ENCODE results near the gene S100A9. TPM values are rescaled to one million over a fixed set of nuclear protein-coding genes. Genes with fewer than 3 reads are reported as not detected.
A peak's percentile ranks its signal among the peaks of the same experiment; 100 is the strongest.
"Not testable (repeated sequence)": the region's sequence is repeated elsewhere in the genome, so short reads cannot be mapped to it uniquely, and the experiment has no call there.

The S100A9 gene
- total RNA-seq, 1 experiment from 2014 or later, result not detected

DNA sequence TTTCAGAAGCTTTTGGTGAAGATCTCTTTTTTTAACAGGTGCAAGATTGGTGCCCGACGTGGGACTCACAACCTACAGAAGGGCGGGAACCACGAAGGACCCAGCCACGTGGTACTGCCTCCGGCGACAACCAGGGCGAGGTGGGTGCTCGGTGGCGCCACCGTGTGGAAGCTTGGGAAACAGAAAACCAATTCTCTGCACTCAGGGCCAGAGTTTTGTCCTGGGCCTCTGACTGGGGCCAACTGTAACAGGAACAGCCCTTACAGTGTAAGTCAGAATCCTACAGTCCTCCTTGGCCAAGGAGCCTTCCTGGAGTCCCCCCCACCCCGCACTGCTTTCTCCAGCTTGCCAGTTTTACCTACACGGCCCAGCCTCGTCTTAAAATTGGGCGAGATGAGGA lies 47.1 kb downstream of the S100A9 start:
- H4K91ac ChIP-seq (ENCODE audit: insufficient read length, low read depth, low read length), result no peak overlapping the region
- H2BK15ac ChIP-seq (ENCODE audit: low read depth, low read length), result no peak overlapping the region
- H4K5ac ChIP-seq (ENCODE audit: insufficient read length, low read depth, low read length), result no peak overlapping the region
- H2AFZ ChIP-seq (ENCODE audit: low read length), result no peak overlapping the region
- Mint-ChIP-seq H3K4me3 (no peak overlapping the region), H3K36me3 (ENCODE audit: insufficient read depth in 1 of 3, low read depth in 3 of 3) (peaks cover 0 to 3% (median 0%) of the 10 kb centered on the region in 3 experiments; a peak in 3 of 7 replicates), H3K9me3 (peaks cover 6 to 7% of the 10 kb centered on the region in 2 experiments), H3K27ac (no peak overlapping the region), H3K4me1 (peaks cover 7 to 24% of the 10 kb centered on the region in 2 experiments; a peak in 3 of 4 replicates), H3K27me3 (ENCODE audit: low read depth) (peaks cover 41% of the 10 kb centered on the region)
- H4K20me1 ChIP-seq (ENCODE audit: control insufficient read depth, insufficient read depth, insufficient read length), result no peaks in the 10 kb centered on the region
- no peak overlapping the region for H3K4me2 ChIP-seq (ENCODE audit: insufficient read depth, insufficient read length, low read length)
- H3K9me3 ChIP-seq (ENCODE audit: control insufficient read depth, low read depth, low read length), result no peaks in the 10 kb centered on the region
- no peak overlapping the region for H2BK20ac ChIP-seq (ENCODE audit: low read depth, low read length, poor library complexity, severe bottlenecking)
- no peak overlapping the region for H3K18ac ChIP-seq (ENCODE audit: insufficient read length, low read depth, low read length)
- H3K4ac ChIP-seq (ENCODE audit: low read depth, low read length), result no peak overlapping the region
- no peak overlapping the region for H4K8ac ChIP-seq (replicated peaks; ENCODE audit: insufficient read length, low read depth, low read length)
- no peaks in the 10 kb centered on the region for H3K79me1 ChIP-seq (ENCODE audit: insufficient read depth, low read depth, low read length, poor library complexity, severe bottlenecking)
- no peaks in the 10 kb centered on the region for H3K79me2 ChIP-seq (ENCODE audit: insufficient read depth, low read length)
- no peak overlapping the region for H3T11ph ChIP-seq (ENCODE audit: low read length)
- H2BK12ac ChIP-seq (ENCODE audit: insufficient read length, low read depth, low read length), result no peak overlapping the region
- no peak overlapping the region for H3K23ac ChIP-seq (ENCODE audit: insufficient read length, low read depth, low read length)
- H3K9ac ChIP-seq (ENCODE audit: extremely low read depth, insufficient read length, low read length), result no peak overlapping the region
- H2BK120ac ChIP-seq (ENCODE audit: low read depth, low read length, poor library complexity, severe bottlenecking), result no peak overlapping the region
- H3K4me1 ChIP-seq (ENCODE audit: insufficient read depth, low read length), result peaks cover 3% of the 10 kb centered on the region; the same call in 1 of the 2 replicates
- H2BK5ac ChIP-seq (ENCODE audit: insufficient read length, low read length), result no peak overlapping the region
- no peak overlapping the region for H3K27ac ChIP-seq (ENCODE audit: insufficient read length, low read depth, low read length)
- WGBS (ENCODE audit: extremely low coverage, insufficient read length, low lambda C conversion rate), result no CpG with 5 or more reads among the region's 15 CpGs
- no peak overlapping the region for H3K56ac ChIP-seq (ENCODE audit: insufficient read length, low read depth, low read length)
- TF ChIP-seq, protein P1, sequence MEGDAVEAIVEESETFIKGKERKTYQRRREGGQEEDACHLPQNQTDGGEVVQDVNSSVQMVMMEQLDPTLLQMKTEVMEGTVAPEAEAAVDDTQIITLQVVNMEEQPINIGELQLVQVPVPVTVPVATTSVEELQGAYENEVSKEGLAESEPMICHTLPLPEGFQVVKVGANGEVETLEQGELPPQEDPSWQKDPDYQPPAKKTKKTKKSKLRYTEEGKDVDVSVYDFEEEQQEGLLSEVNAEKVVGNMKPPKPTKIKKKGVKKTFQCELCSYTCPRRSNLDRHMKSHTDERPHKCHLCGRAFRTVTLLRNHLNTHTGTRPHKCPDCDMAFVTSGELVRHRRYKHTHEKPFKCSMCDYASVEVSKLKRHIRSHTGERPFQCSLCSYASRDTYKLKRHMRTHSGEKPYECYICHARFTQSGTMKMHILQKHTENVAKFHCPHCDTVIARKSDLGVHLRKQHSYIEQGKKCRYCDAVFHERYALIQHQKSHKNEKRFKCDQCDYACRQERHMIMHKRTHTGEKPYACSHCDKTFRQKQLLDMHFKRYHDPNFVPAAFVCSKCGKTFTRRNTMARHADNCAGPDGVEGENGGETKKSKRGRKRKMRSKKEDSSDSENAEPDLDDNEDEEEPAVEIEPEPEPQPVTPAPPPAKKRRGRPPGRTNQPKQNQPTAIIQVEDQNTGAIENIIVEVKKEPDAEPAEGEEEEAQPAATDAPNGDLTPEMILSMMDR (conservative IDR thresholded peaks at IDR 0.05), result peak; percentile 82
- no peaks in the 10 kb centered on the region for H3K23me2 ChIP-seq (ENCODE audit: insufficient read length, low read depth, low read length, poor library complexity, severe bottlenecking)
- no peak overlapping the region for H3K14ac ChIP-seq (ENCODE audit: insufficient read depth, low read length)
- H3K27me3 ChIP-seq (ENCODE audit: insufficient read depth, low read length), result no peaks in the 10 kb centered on the region
- DNase-seq, result peak; percentile 73
- H2AK5ac ChIP-seq (ENCODE audit: insufficient read length, low read length), result no peak overlapping the region

DNA sequence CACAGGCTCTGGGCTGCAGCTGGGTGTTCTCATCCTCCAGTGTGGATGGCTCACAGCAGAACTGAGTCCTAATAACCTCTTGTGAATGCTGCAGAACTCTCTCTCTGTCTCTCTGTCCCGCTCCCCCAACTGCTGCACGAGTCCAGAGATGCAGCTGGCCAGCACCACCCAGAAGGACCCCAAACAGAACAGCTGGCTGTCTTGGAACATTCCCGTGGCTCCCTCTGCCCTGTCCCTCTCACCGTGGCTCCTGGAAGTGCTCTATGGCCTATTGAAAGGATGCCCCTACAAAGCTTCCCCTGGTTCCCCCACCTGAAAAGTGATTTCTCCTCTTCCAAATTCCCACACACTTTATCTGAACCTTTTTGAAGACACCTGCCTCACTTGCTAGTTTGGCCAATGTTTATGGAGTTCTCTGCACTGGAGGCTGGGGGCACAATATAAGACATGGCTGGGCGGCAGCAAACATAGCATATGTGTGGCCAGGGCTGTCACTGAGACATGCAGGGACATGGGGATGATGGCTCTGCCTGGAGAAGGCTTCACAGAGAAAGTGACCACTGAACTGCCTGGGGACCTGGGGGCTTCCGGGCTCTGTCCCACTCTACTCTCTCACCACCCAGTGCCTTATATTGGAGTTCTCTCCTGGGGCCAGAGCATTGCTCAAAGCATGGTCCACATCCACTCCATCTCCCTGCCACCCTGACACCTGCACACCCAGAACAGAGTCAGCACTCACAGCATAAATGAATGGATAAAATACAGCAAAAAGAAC lies 48.4 kb downstream of the S100A9 start:
- H3K56ac ChIP-seq (ENCODE audit: insufficient read length, low read depth, low read length); H3K27ac Mint-ChIP-seq; H4K20me1 ChIP-seq (ENCODE audit: control insufficient read depth, insufficient read depth, insufficient read length); H2BK120ac ChIP-seq (ENCODE audit: low read depth, low read length, poor library complexity, severe bottlenecking); H3T11ph ChIP-seq (ENCODE audit: low read length); H4K91ac ChIP-seq (ENCODE audit: insufficient read length, low read depth, low read length); H3K9me3 ChIP-seq (ENCODE audit: control insufficient read depth, low read depth, low read length); H3K18ac ChIP-seq (ENCODE audit: insufficient read length, low read depth, low read length); H3K23me2 ChIP-seq (ENCODE audit: insufficient read length, low read depth, low read length, poor library complexity, severe bottlenecking); H3K4me1 ChIP-seq (ENCODE audit: insufficient read depth, low read length); H3K36me3 Mint-ChIP-seq (ENCODE audit: insufficient read depth in 1 of 3, low read depth in 3 of 3); H2BK5ac ChIP-seq (ENCODE audit: insufficient read length, low read length); H3K4ac ChIP-seq (ENCODE audit: low read depth, low read length); H3K23ac ChIP-seq (ENCODE audit: insufficient read length, low read depth, low read length); H3K4me3 Mint-ChIP-seq; H3K14ac ChIP-seq (ENCODE audit: insufficient read depth, low read length); H3K9me3 Mint-ChIP-seq; H2AK5ac ChIP-seq (ENCODE audit: insufficient read length, low read length); H3K27ac ChIP-seq (ENCODE audit: insufficient read length, low read depth, low read length); H2BK20ac ChIP-seq (ENCODE audit: low read depth, low read length, poor library complexity, severe bottlenecking); H3K79me1 ChIP-seq (ENCODE audit: insufficient read depth, low read depth, low read length, poor library complexity, severe bottlenecking); H3K9ac ChIP-seq (ENCODE audit: extremely low read depth, insufficient read length, low read length); H3K27me3 ChIP-seq (ENCODE audit: insufficient read depth, low read length); H4K8ac ChIP-seq (replicated peaks; ENCODE audit: insufficient read length, low read depth, low read length); H3K79me2 ChIP-seq (ENCODE audit: insufficient read depth, low read length); H2BK12ac ChIP-seq (ENCODE audit: insufficient read length, low read depth, low read length); H4K5ac ChIP-seq (ENCODE audit: insufficient read length, low read depth, low read length); H2AFZ ChIP-seq (ENCODE audit: low read length); H3K4me2 ChIP-seq (ENCODE audit: insufficient read depth, insufficient read length, low read length); H2BK15ac ChIP-seq (ENCODE audit: low read depth, low read length): not testable (repeated sequence)
- peaks cover 52% of the 10 kb centered on the region for H3K27me3 Mint-ChIP-seq (ENCODE audit: low read depth)
- peaks cover 7 to 24% of the 10 kb centered on the region in 2 experiments; a peak in 3 of 4 replicates for H3K4me1 Mint-ChIP-seq
- no CpG with 5 or more reads among the region's 6 CpGs for WGBS (ENCODE audit: extremely low coverage, insufficient read length, low lambda C conversion rate)
- peak; percentile 6 for DNase-seq

All from H9 (cell line).